HepG2 (cell line): Measurements from ENCODE around the gene HOXA5. TPM values are rescaled to one million over a fixed set of nuclear protein-coding genes. Genes with fewer than 3 reads are reported as not detected.

Source experiments
- ATAC-seq: fragments of 200-7000 bp; cut with Tn5 transposase; 3 replicates; pipeline ENCODE4 v1.9.1; 2020; ENCODE audit warnings: mild to moderate bottlenecking, moderate library complexity
- BruUV-seq: library from RNA; stranded (reverse); fragments of 400-500 nt; replicated peaks from 2 replicates; lab custom pipeline; 2021; lab: Mats Ljungman, UMichigan
- CTCF ChIA-PET: fragments of 300-600 bp; formaldehyde crosslinking; extraction: SDS; loops from one replicate; lab custom pipeline; 2021; ENCODE audit warnings: low total read pairs, inconsistent platforms, low intra/inter-chr PET ratio; lab: Yijun Ruan, JAX
- POLR2A ChIA-PET: fragments of 350-600 bp; sonication (Branson Sonifier 250); formaldehyde crosslinking; loops from one replicate; lab custom pipeline; 2020; ENCODE audit warnings: antibody characterized with exemption, inconsistent platforms; lab: Yijun Ruan, JAX
- DNase-seq: peaks from one replicate; pipeline ENCODE4 v3.0.0-alpha.2; 2015; ENCODE audit warnings: low spot score
- FAIRE-seq: peaks from 3 replicates; lab custom pipeline; 2011; peaks lifted over from hg19 to GRCh38; lab: Jason Lieb, UNC
- H2AFZ ChIP-seq: one replicate; pipeline ENCODE4 v1.6.1; 2011; ENCODE audit warnings: low read length, inconsistent platforms
- H3K27ac ChIP-seq: fragments of 300-600 bp; 3 replicates; pipeline ENCODE4 v1.8.0; 2011; ENCODE audit warnings: mixed run types, mild to moderate bottlenecking, mixed read lengths, low read length, inconsistent platforms; ENCODE audit not compliant: insufficient read depth; ENCODE audit errors: extremely low read length
- H3K27me3 ChIP-seq, 2 experiments: fragments of 200-600 bp in 1 of 2; 2 replicates in 1 of 2; 3 replicates in 1 of 2; pipeline versions ENCODE4 v1.6.0 to v1.8.0; 2011; ENCODE audit warnings: low read length in 2 of 2, mild to moderate bottlenecking in 2 of 2, moderate library complexity in 2 of 2, inconsistent platforms in 1 of 2; ENCODE audit not compliant: insufficient read depth in 2 of 2, control insufficient read depth in 1 of 2
- H3K36me3 ChIP-seq, 2 experiments: fragments of 200-600 bp in 1 of 2; replicated peaks in 1 of 2; 2 replicates in 1 of 2; 3 replicates in 1 of 2; pipeline versions ENCODE4 v1.5.1 to v1.8.0; 2011; ENCODE audit warnings: low read length in 2 of 2, inconsistent platforms in 1 of 2; ENCODE audit not compliant: insufficient read depth in 2 of 2, control insufficient read depth in 1 of 2
- H3K4me1 ChIP-seq: 2 replicates; pipeline ENCODE4 v1.5.1; 2012; ENCODE audit warnings: low read length, inconsistent platforms; ENCODE audit not compliant: insufficient read depth
- H3K4me2 ChIP-seq: 2 replicates; pipeline ENCODE4 v1.6.0; 2011; ENCODE audit warnings: low read depth, low read length, inconsistent platforms
- H3K4me3 ChIP-seq, 3 experiments: fragments of 200-600 bp in 1 of 3; sonication (generic), shearing (Covaris generic) in 1 of 3; replicated peaks in 1 of 3; 2 replicates each; pipeline ENCODE4 v1.5.1; 2011 to 2016; ENCODE audit warnings: low read length in 3 of 3, inconsistent platforms in 2 of 3, low read depth in 2 of 3, mild to moderate bottlenecking in 2 of 3, control low read depth in 1 of 3, mixed read lengths in 1 of 3; ENCODE audit not compliant: insufficient read depth in 1 of 3
- H3K79me2 ChIP-seq: one replicate; pipeline ENCODE4 v1.6.1; 2011; ENCODE audit warnings: low read length, inconsistent platforms; ENCODE audit not compliant: insufficient read depth
- H3K9ac ChIP-seq: 2 replicates; pipeline ENCODE4 v1.6.0; 2011; ENCODE audit warnings: mild to moderate bottlenecking, low read depth, low read length, inconsistent platforms; ENCODE audit not compliant: insufficient read depth
- H3K9me3 ChIP-seq: 2 replicates; pipeline ENCODE4 v1.5.1; 2012; ENCODE audit warnings: mild to moderate bottlenecking, low read length
- H4K20me1 ChIP-seq: 2 replicates; pipeline ENCODE4 v1.6.0; 2011; ENCODE audit warnings: inconsistent platforms, mild to moderate bottlenecking, low read length, moderate library complexity; ENCODE audit not compliant: insufficient read depth
- HNF1A ChIP-seq, 2 experiments: sonication (generic) in 1 of 2; formaldehyde crosslinking in 1 of 2; IDR thresholded peaks; 2 replicates each; pipeline versions ENCODE4 v1.4.0 to v1.6.1; 2016 to 2020; ENCODE audit warnings: borderline replicate concordance in 1 of 2, low read depth in 1 of 2, mild to moderate bottlenecking in 1 of 2, missing genetic modification reagents in 1 of 2
- KDM5B ChIP-seq: sonication (generic); formaldehyde crosslinking; IDR thresholded peaks from 2 replicates; pipeline ENCODE4 v1.4.0; 2020; ENCODE audit warnings: missing genetic modification reagents, mild to moderate bottlenecking, borderline replicate concordance
- MZF1 ChIP-seq: sonication (generic); formaldehyde crosslinking; IDR thresholded peaks from 2 replicates; pipeline ENCODE4 v1.8.1; 2023; ENCODE audit warnings: mild to moderate bottlenecking, missing genetic modification reagents, borderline replicate concordance
- NFYC ChIP-seq: IDR thresholded peaks from 2 replicates; pipeline ENCODE4 v1.6.1; 2016; ENCODE audit warnings: missing genetic modification reagents, missing compliant biosample characterization
- PCBP1 ChIP-seq: fragments of 200-400 bp; formaldehyde crosslinking; IDR thresholded peaks from 2 replicates; pipeline ENCODE4 v1.6.1; 2017; ENCODE audit warnings: mild to moderate bottlenecking, low read depth, low read length, borderline replicate concordance
- ZSCAN31 ChIP-seq: sonication (generic); formaldehyde crosslinking; IDR thresholded peaks from 2 replicates; pipeline ENCODE4 v1.5.0; 2020; ENCODE audit warnings: low read depth, mild to moderate bottlenecking, missing genetic modification reagents
- ZZZ3 ChIP-seq: sonication (generic); formaldehyde crosslinking; IDR thresholded peaks from 2 replicates; pipeline ENCODE4 v1.4.0; 2020; ENCODE audit warnings: missing genetic modification reagents, mild to moderate bottlenecking, borderline replicate concordance
- WGBS: methylation state at CpG from one replicate; pipeline ENCODE4 v1.1.6; 2017; ENCODE audit warnings: low lambda C conversion rate; 5-methylcytosine and 5-hydroxymethylcytosine counted together
- in situ Hi-C: cut with HindIII; loops from 2 replicates; pipeline ENCODE4 v1.10.0; 2017; ENCODE audit warnings: low pct_unique_long_range_greater_than_20kb; ENCODE audit not compliant: extremely low pct_ligation_motif_present
- intact Hi-C: fragments of 100-400 bp; cut with micrococcal nuclease; formaldehyde crosslinking; loops from one replicate; pipeline ENCODE4 v1.10.0; 2022; ENCODE audit not compliant: unreplicated experiment
- polyA plus RNA-seq, 8 experiments: library from polyadenylated mRNA; depleted of rRNA in 3 of 8; stranded (reverse) in 7 of 8; unstranded in 1 of 8; fragments of >200 nt; fragmentation: Illumina TruSeq in 4 of 8; extraction: Trizol in 4 of 8; gene quantifications; 2 replicates each; pipeline versions ENCODE4 v1.2.1 to v1.2.3, GENCODE V29; 2011 to 2016; ENCODE audit warnings: low read depth in 4 of 8, missing spikeins in 1 of 8, mixed read lengths in 1 of 8; ENCODE audit not compliant: insufficient read depth in 1 of 8
- total RNA-seq, 5 experiments: library from RNA; depleted of rRNA; stranded (reverse); fragments of >200 nt; fragmentation: Illumina TruSeq; extraction: Trizol; gene quantifications; 2 replicates each; pipeline ENCODE4 v1.2.3, GENCODE V29; 2016; ENCODE audit warnings: low read depth in 1 of 5
- TF ChIP-seq, protein P1 (sequence below): sonication (generic); formaldehyde crosslinking; IDR thresholded peaks from 2 replicates; pipeline ENCODE4 v1.8.1; 2023; ENCODE audit warnings: mild to moderate bottlenecking, moderate library complexity, missing genetic modification reagents
- TF ChIP-seq, protein P2 (sequence below): sonication (generic); formaldehyde crosslinking; conservative IDR thresholded peaks from 2 replicates; pipeline ENCODE4 v1.4.0; 2020; ENCODE audit warnings: missing genetic modification reagents
- TF ChIP-seq, protein P3 (sequence below): sonication (generic); formaldehyde crosslinking; IDR thresholded peaks from 2 replicates; pipeline ENCODE4 v1.5.1; 2020; ENCODE audit warnings: mild to moderate bottlenecking, missing genetic modification reagents, borderline replicate concordance

Gene HOXA5
- total and polyA plus RNA-seq, 2 of the 13 experiments (the other 11 are each of a cell fraction or from before 2014, with no cell fraction given): 3.2 to 3.6 TPM

- TF ChIP-seq ZSCAN31 (no peak), MZF1 (CRISPR knock-in tag) (no peak), PCBP1 (peak; percentile 63; the same call in 1 of the 2 replicates)
- TF ChIP-seq, protein P1, sequence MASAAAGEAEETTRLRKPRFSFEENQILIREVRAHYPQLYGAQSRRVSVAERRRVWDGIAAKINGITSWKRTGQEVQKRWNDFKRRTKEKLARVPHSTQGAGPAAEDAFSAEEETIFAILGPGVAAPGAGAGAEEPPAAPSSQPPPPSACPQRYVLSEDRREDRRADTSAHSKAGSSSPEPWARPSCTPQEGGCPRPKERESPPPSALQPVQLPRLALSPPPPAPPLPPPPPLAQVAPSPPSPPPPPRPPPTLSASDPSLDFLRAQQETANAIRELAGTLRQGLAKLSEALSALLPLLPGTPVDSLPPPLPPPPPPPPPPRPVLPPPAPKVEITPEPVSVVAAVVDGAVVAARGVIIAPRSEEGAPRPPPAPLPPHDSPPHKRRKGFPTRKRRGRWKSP: 0 out of 2 replicates have a peak, but pooled peaks have one; percentile 19
- TF ChIP-seq, all 625 proteins: peak for 4
Measured at GRCh38 chr7:27128776-27129728, 14.4 kb downstream of the HOXA5 start (continued).

GRCh38 chr7:27128034-27128433, 15.4 kb downstream of the HOXA5 start:
- ATAC-seq: no peak
- peak; percentile 44 for FAIRE-seq
- in situ Hi-C loops (no loop called here), intact Hi-C loops (no loop called here)
- Histone ChIP-seq H3K9ac (0 out of 2 replicates have a peak overlapping the region, but pooled peaks have one; percentile 0), H3K4me1 (peaks cover 88% of the 10 kb centered on the region), H3K27ac (no peak overlapping the region), H3K79me2 (peaks cover 9% of the 10 kb centered on the region), H2AFZ (no peak overlapping the region), H3K9me3 (no peaks in the 10 kb centered on the region), H3K27me3 (no peaks in the 10 kb centered on the region), H3K4me3 (no peak overlapping the region), H4K20me1 (no peaks in the 10 kb centered on the region), H3K4me2 (0 out of 2 replicates have a peak overlapping the region, but pooled peaks have one; percentile 11), H3K36me3 (peaks cover 0 to 8% of the 10 kb centered on the region in 2 experiments; a peak in 1 of 5 replicates)
- POLR2A ChIA-PET: interaction anchor here (0.9 to 1.2 kb wide), 2 partner anchors 8 to 32 kb away, joined by 3 read pairs; partner anchors contain the start of gene HOXA1
- BruUV-seq: no TSS peak
- 55% methylated on average over 2 of the region's 2 CpGs for WGBS
- DNase-seq: no peak
- CTCF ChIA-PET: no interaction called here
- TF ChIP-seq KDM5B (CRISPR knock-in tag) (no peak), ZZZ3 (CRISPR knock-in tag) (no peak), HNF1A (IDR thresholded peaks at IDR 0.05; ENCODE audit: low read depth) (no peak), HNF1A (CRISPR knock-in tag; IDR thresholded peaks at IDR 0.05; ENCODE audit: borderline replicate concordance) (no peak), NFYC (CRISPR knock-in tag) (no peak)
- TF ChIP-seq, protein P2, sequence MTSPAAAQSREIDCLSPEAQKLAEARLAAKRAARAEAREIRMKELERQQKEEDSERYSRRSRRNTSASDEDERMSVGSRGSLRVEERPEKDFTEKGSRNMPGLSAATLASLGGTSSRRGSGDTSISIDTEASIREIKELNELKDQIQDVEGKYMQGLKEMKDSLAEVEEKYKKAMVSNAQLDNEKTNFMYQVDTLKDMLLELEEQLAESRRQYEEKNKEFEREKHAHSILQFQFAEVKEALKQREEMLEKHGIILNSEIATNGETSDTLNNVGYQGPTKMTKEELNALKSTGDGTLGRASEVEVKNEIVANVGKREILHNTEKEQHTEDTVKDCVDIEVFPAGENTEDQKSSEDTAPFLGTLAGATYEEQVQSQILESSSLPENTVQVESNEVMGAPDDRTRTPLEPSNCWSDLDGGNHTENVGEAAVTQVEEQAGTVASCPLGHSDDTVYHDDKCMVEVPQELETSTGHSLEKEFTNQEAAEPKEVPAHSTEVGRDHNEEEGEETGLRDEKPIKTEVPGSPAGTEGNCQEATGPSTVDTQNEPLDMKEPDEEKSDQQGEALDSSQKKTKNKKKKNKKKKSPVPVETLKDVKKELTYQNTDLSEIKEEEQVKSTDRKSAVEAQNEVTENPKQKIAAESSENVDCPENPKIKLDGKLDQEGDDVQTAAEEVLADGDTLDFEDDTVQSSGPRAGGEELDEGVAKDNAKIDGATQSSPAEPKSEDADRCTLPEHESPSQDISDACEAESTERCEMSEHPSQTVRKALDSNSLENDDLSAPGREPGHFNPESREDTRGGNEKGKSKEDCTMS (CRISPR knock-in tag): no peak
- TF ChIP-seq, protein P3, sequence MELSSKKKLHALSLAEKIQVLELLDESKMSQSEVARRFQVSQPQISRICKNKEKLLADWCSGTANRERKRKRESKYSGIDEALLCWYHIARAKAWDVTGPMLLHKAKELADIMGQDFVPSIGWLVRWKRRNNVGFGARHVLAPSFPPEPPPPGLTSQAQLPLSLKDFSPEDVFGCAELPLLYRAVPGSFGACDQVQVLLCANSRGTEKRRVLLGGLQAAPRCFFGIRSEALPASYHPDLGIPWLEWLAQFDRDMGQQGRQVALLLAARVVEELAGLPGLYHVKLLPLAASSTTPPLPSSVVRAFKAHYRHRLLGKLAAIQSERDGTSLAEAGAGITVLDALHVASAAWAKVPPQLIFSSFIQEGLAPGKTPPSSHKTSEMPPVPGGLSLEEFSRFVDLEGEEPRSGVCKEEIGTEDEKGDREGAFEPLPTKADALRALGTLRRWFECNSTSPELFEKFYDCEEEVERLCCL (CRISPR knock-in tag): no peak
